Activated naive CD8-positive, alpha-beta T cell treated with anti-CD3 and anti-CD28 coated beads for 36 hours (primary cell): ENCODE measurements around the gene TPPP. TPM values are rescaled to one million over a fixed set of nuclear protein-coding genes. Genes with fewer than 3 reads are reported as not detected.

ENCODE experiments used
- DNase-seq: peaks from one replicate; pipeline ENCODE4 v3.0.0; 2021
- H3K27ac Mint-ChIP-seq: one replicate; pipeline ENCODE4 v1.8.0; 2022; ENCODE audit warnings: mild to moderate bottlenecking, moderate library complexity, mixed read lengths
- H3K27me3 Mint-ChIP-seq: one replicate; pipeline ENCODE4 v1.8.0; 2022; ENCODE audit warnings: mild to moderate bottlenecking, mixed read lengths
- H3K36me3 Mint-ChIP-seq: one replicate; pipeline ENCODE4 v1.8.0; 2021; ENCODE audit warnings: mild to moderate bottlenecking, mixed read lengths
- H3K4me1 Mint-ChIP-seq: one replicate; pipeline ENCODE4 v1.8.0; 2021; ENCODE audit warnings: mixed read lengths
- H3K4me3 Mint-ChIP-seq: one replicate; pipeline ENCODE4 v1.8.0; 2022; ENCODE audit warnings: mild to moderate bottlenecking, moderate library complexity, mixed read lengths
- H3K9me3 Mint-ChIP-seq: one replicate; pipeline ENCODE4 v1.8.0; 2022; ENCODE audit warnings: mixed read lengths
- total RNA-seq, 2 experiments: library from RNA; stranded (reverse); gene quantifications; one replicate each; pipeline ENCODE4 v1.2.3, GENCODE V29; 2021

Gene TPPP
- total RNA-seq, 2 experiments from 2014 or later: 0.08 TPM; not detected in 1

DNA sequence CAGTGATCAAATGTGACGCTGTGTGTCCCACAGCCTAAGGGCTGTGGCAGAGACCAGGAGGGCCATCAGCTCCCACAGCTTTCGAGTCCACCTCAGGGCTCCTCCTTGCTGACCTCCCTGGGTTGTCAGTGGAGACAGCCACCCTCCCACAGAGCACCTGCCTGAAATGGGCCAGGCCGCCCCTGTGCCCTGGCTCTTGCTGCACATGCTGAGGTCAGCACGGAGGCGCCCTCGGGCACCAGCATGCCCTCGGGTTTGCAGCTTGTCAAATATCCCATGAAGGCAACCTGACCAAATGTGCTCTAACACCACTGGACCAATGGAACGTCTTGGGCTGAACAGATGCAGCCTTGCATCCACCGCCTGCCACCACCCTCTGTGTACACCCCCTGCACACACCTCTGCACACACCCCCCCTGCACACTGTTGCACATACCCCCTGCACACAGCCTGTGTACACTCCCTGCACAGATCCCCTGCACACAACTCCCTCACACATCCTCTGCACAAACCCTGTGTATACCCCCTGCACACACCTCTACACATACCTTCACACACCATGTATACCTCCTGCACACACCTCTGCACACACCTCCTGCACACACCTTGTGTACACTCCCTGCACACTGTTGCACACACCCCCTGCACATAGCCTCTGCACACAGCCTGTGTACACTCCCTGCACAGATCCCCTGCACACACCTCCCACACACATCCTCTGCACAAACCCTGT lies 83.0 kb downstream of the TPPP start:
- no peak for DNase-seq
- Mint-ChIP-seq H3K9me3 (peaks cover 4% of the 10 kb centered on the region), H3K27ac (no peak overlapping the region), H3K27me3 (peaks cover 18% of the 10 kb centered on the region), H3K4me1 (peaks cover 31% of the 10 kb centered on the region), H3K4me3 (no peak overlapping the region), H3K36me3 (peaks cover 18% of the 10 kb centered on the region)

Other genes starting within 250 kb of the TPPP start
- gene SLC9A3, start 168.9 kb downstream of the TPPP start, total RNA-seq: 1 to 10 TPM; 2.1 to 2.4 TPM
- 10 to 100 TPM; 21.9 to 23.8 TPM for gene CEP72, start 81.0 kb downstream of the TPPP start, total RNA-seq
- gene ZDHHC11B, start 91.4 kb upstream of the TPPP start, total RNA-seq: not detected
- gene ZDHHC11, start 157.6 kb upstream of the TPPP start, total RNA-seq: 1 to 10 TPM; 4.5 to 5.5 TPM
- 10 to 100 TPM; 50.1 to 51.6 TPM for gene BRD9, start 199.4 kb upstream of the TPPP start, total RNA-seq
- 10 to 100 TPM; 44.2 to 44.6 TPM for gene TRIP13, start 199.5 kb upstream of the TPPP start, total RNA-seq